ENCODE results near the gene S1PR1.

GRCh38 chr1:101244842-101245241 lies 8.0 kb downstream of the S1PR1 start:
- TF ChIP-seq CTCF (conservative IDR thresholded peaks at IDR 0.05; ENCODE audit: low read depth, low read length) (no peak), EZH2 (IDR thresholded peaks at IDR 0.05; ENCODE audit: borderline replicate concordance, low read depth, low read length, poor library complexity, severe bottlenecking) (no peak)

All from A673 (cell line).